DOHH2 (cell line): ENCODE measurements around the gene HTR1E.

ENCODE experiments used
- H3F3A ChIP-seq: fragments of 200-600 bp; sonication (generic), shearing (Covaris generic); 2 replicates; pipeline ENCODE4 v1.6.0; 2016; ENCODE audit warnings: antibody characterized with exemption, mild to moderate bottlenecking; ENCODE audit not compliant: control insufficient read depth, insufficient read depth
- H3K27ac ChIP-seq: fragments of 200-600 bp; sonication (generic); 2 replicates; pipeline ENCODE4 v1.5.1; 2014; ENCODE audit warnings: low read depth, mild to moderate bottlenecking, low read length, moderate library complexity
- H3K27me3 ChIP-seq: fragments of 200-600 bp; sonication (generic); 2 replicates; pipeline ENCODE4 v1.6.1; 2014; ENCODE audit warnings: mild to moderate bottlenecking, low read length, mixed read lengths; ENCODE audit not compliant: control insufficient read depth
- H3K36me3 ChIP-seq: fragments of 200-600 bp; sonication (generic); 2 replicates; pipeline ENCODE4 v1.6.1; 2014; ENCODE audit warnings: mild to moderate bottlenecking, low read length, moderate library complexity, mixed read lengths; ENCODE audit not compliant: control insufficient read depth
- H3K4me1 ChIP-seq: fragments of 200-600 bp; sonication (generic); 2 replicates; pipeline ENCODE4 v1.6.1; 2014; ENCODE audit warnings: mild to moderate bottlenecking, low read length, mixed read lengths; ENCODE audit not compliant: control insufficient read depth
- H3K4me2 ChIP-seq: fragments of 200-600 bp; sonication (generic); 2 replicates; pipeline ENCODE4 v1.6.0; 2014; ENCODE audit warnings: mild to moderate bottlenecking, low read length, moderate library complexity
- H3K4me3 ChIP-seq: fragments of 200-600 bp; sonication (generic); 2 replicates; pipeline ENCODE4 v1.5.1; 2014; ENCODE audit warnings: mild to moderate bottlenecking, low read length, mixed read lengths
- H3K79me2 ChIP-seq: fragments of 200-600 bp; sonication (generic); 2 replicates; pipeline ENCODE4 v1.6.1; 2014; ENCODE audit warnings: mild to moderate bottlenecking, low read length, mixed read lengths; ENCODE audit not compliant: control insufficient read depth
- H3K9me2 ChIP-seq: fragments of 200-600 bp; sonication (generic); replicated peaks from 2 replicates; pipeline ENCODE4 v1.6.1; 2014; ENCODE audit warnings: mild to moderate bottlenecking, low read length, mixed read lengths; ENCODE audit not compliant: control insufficient read depth
- H3K9me3 ChIP-seq: fragments of 200-600 bp; sonication (generic); 2 replicates; pipeline ENCODE4 v1.6.1; 2014; ENCODE audit warnings: antibody characterized with exemption, low read length, mixed read lengths; ENCODE audit not compliant: control insufficient read depth, insufficient read depth
- H4K20me1 ChIP-seq: fragments of 200-600 bp; sonication (generic); 2 replicates; pipeline ENCODE4 v1.6.0; 2014; ENCODE audit warnings: low read depth, mild to moderate bottlenecking, antibody characterized with exemption, low read length, moderate library complexity; ENCODE audit not compliant: control insufficient read depth, insufficient read depth
- CTCF ChIP-seq: fragments of 200-600 bp; sonication (generic); IDR thresholded peaks from one replicate; pipeline ENCODE4 v1.5.1; 2014; ENCODE audit warnings: antibody characterized with exemption, mild to moderate bottlenecking, low read depth, low read length; ENCODE audit not compliant: poor library complexity, severe bottlenecking
- EZH2phosphoT487 ChIP-seq: fragments of 200-600 bp; sonication (generic); IDR thresholded peaks from 2 replicates; pipeline ENCODE4 v1.6.1; 2017; ENCODE audit warnings: borderline replicate concordance, mild to moderate bottlenecking, antibody characterized with exemption, low read length, moderate library complexity, mixed read lengths

Gene HTR1E

GRCh38 chr6:87012035-87012434 is 74.7 kb downstream of the HTR1E start:
- Histone ChIP-seq H3K27me3 (no peaks in the 10 kb centered on the region), H3K9me2 (no peaks in the 10 kb centered on the region), H3K4me3 (no peak overlapping the region), H4K20me1 (no peaks in the 10 kb centered on the region), H3K4me2 (no peak overlapping the region), H3K36me3 (no peaks in the 10 kb centered on the region), H3K27ac (no peak overlapping the region), H3K4me1 (no peaks in the 10 kb centered on the region), H3K9me3 (no peaks in the 10 kb centered on the region), H3F3A (no peaks in the 10 kb centered on the region), H3K79me2 (no peaks in the 10 kb centered on the region)
- TF ChIP-seq CTCF (no peak), EZH2phosphoT487 (no peak)

- Histone ChIP-seq H3K9me3 (no peaks in the 10 kb centered on the region), H3K36me3 (no peaks in the 10 kb centered on the region), H4K20me1 (no peaks in the 10 kb centered on the region), H3K4me1 (no peaks in the 10 kb centered on the region), H3K4me2 (no peak overlapping the region), H3F3A (no peaks in the 10 kb centered on the region), H3K79me2 (no peaks in the 10 kb centered on the region), H3K4me3 (no peak overlapping the region), H3K27ac (no peak overlapping the region), H3K9me2 (no peaks in the 10 kb centered on the region), H3K27me3 (no peaks in the 10 kb centered on the region)
- TF ChIP-seq CTCF, result no peak
- no peak for TF ChIP-seq EZH2phosphoT487
These were observed 75.4 kb downstream of the HTR1E start for GRCh38 chr6:87012743-87013142.

GRCh38 chr6:87016772-87017171 is 79.4 kb downstream of the HTR1E start:
- H3K79me2 ChIP-seq, result no peaks in the 10 kb centered on the region
- H3F3A ChIP-seq, result no peaks in the 10 kb centered on the region
- no peak overlapping the region for H3K27ac ChIP-seq
- H3K9me2 ChIP-seq, result no peaks in the 10 kb centered on the region
- no peak overlapping the region for H3K4me2 ChIP-seq
- H3K36me3 ChIP-seq, result no peaks in the 10 kb centered on the region
- no peak overlapping the region for H3K4me3 ChIP-seq
- no peaks in the 10 kb centered on the region for H3K9me3 ChIP-seq
- TF ChIP-seq EZH2phosphoT487, result no peak
- TF ChIP-seq CTCF, result no peak
- H3K27me3 ChIP-seq, result 0 out of 2 replicates have a peak, but pooled peaks cover 4% of the 10 kb centered on the region
- H3K4me1 ChIP-seq, result no peaks in the 10 kb centered on the region
- H4K20me1 ChIP-seq, result no peaks in the 10 kb centered on the region

GRCh38 chr6:87027021-87027420 is 89.7 kb downstream of the HTR1E start:
- H3K4me1 ChIP-seq, result no peaks in the 10 kb centered on the region
- no peaks in the 10 kb centered on the region for H3K9me2 ChIP-seq
- TF ChIP-seq EZH2phosphoT487, result no peak
- TF ChIP-seq CTCF, result no peak
- no peak overlapping the region for H3K27ac ChIP-seq
- no peaks in the 10 kb centered on the region for H3K79me2 ChIP-seq
- H3F3A ChIP-seq, result no peaks in the 10 kb centered on the region
- peaks cover 18% of the 10 kb centered on the region; the same call in 1 of the 2 replicates for H3K27me3 ChIP-seq
- no peak overlapping the region for H3K4me2 ChIP-seq
- H3K36me3 ChIP-seq, result no peaks in the 10 kb centered on the region
- no peaks in the 10 kb centered on the region for H3K9me3 ChIP-seq
- H3K4me3 ChIP-seq, result no peak overlapping the region
- H4K20me1 ChIP-seq, result no peaks in the 10 kb centered on the region
